Effector memory CD8-positive, alpha-beta T cell (primary cell): ENCODE results near the gene SYTL1.
A peak's percentile ranks its signal among the peaks of the same experiment; 100 is the strongest.

Experiments
- ATAC-seq: fragments of 150-1000 bp; cut with Tn5 transposase; replicated peaks from 2 replicates; pipeline ENCODE4 v1.10.0; 2021; ENCODE audit warnings: mild to moderate bottlenecking, moderate library complexity
- DNase-seq, 3 experiments: peaks; one replicate each; pipeline ENCODE4 v3.0.0; 2021
- H3K27ac Mint-ChIP-seq, 2 donors: one replicate each; pipeline ENCODE4 v1.8.0; 2022; ENCODE audit warnings: mild to moderate bottlenecking in 2 of 2, mixed read lengths in 2 of 2, moderate library complexity in 2 of 2
- H3K27me3 Mint-ChIP-seq, 2 donors: one replicate each; pipeline ENCODE4 v1.8.0; 2022; ENCODE audit warnings: mixed read lengths in 2 of 2
- H3K36me3 Mint-ChIP-seq: one replicate; pipeline ENCODE4 v1.8.0; 2022; ENCODE audit warnings: mild to moderate bottlenecking, moderate library complexity, mixed read lengths; ENCODE audit not compliant: insufficient read depth
- H3K4me1 Mint-ChIP-seq, 2 donors: one replicate each; pipeline ENCODE4 v1.8.0; 2022; ENCODE audit warnings: low read depth in 2 of 2, mixed read lengths in 2 of 2
- H3K4me3 Mint-ChIP-seq, 2 donors: one replicate each; pipeline ENCODE4 v1.8.0; 2022; ENCODE audit warnings: mild to moderate bottlenecking in 2 of 2, mixed read lengths in 2 of 2, moderate library complexity in 2 of 2
- H3K9me3 Mint-ChIP-seq, 2 donors: one replicate each; pipeline ENCODE4 v1.8.0; 2022; ENCODE audit warnings: mixed read lengths in 2 of 2

SYTL1 gene

GRCh38 chr1:27331426-27331825 lies 10.4 kb upstream of the SYTL1 start:
- no peak overlapping the region for H3K4me3 Mint-ChIP-seq
- no peaks in the 10 kb centered on the region for H3K27me3 Mint-ChIP-seq
- peaks cover 24% of the 10 kb centered on the region for H3K36me3 Mint-ChIP-seq
- no peaks in the 10 kb centered on the region for H3K9me3 Mint-ChIP-seq
- no peak for DNase-seq
- ATAC-seq = no peak
- H3K4me1 Mint-ChIP-seq = peaks cover 28 to 50% of the 10 kb centered on the region in 2 donors
- peak overlapping the region in 1 of 2 donors; percentile 54 for H3K27ac Mint-ChIP-seq

DNA sequence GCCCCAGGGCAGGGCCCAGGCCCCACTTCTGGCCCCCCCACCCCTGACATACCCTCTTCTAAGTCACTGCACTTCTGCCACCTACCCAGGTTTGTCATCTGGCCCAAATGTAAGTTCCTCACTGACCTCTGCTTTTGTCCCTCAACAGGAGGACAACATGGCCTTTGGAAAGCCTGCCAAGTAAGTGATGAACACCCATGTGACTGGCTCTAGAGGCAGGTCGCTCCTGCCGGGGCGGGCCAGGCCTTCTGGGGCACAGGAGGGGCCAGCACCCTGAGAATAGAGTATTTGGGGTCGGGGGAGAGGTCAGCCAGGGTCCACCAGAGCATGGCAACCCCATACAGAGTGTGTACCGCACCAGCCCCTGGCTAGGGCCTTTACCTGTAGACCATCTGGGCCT lies 9.9 kb upstream of the SYTL1 start:
- ATAC-seq (no peak), DNase-seq (no peak)
- Mint-ChIP-seq H3K4me1 (peaks cover 25 to 45% of the 10 kb centered on the region in 2 donors), H3K4me3 (no peak overlapping the region), H3K27me3 (no peaks in the 10 kb centered on the region), H3K36me3 (peaks cover 24% of the 10 kb centered on the region), H3K27ac (peak overlapping the region in 1 of 2 donors; percentile 54), H3K9me3 (no peaks in the 10 kb centered on the region)

DNA sequence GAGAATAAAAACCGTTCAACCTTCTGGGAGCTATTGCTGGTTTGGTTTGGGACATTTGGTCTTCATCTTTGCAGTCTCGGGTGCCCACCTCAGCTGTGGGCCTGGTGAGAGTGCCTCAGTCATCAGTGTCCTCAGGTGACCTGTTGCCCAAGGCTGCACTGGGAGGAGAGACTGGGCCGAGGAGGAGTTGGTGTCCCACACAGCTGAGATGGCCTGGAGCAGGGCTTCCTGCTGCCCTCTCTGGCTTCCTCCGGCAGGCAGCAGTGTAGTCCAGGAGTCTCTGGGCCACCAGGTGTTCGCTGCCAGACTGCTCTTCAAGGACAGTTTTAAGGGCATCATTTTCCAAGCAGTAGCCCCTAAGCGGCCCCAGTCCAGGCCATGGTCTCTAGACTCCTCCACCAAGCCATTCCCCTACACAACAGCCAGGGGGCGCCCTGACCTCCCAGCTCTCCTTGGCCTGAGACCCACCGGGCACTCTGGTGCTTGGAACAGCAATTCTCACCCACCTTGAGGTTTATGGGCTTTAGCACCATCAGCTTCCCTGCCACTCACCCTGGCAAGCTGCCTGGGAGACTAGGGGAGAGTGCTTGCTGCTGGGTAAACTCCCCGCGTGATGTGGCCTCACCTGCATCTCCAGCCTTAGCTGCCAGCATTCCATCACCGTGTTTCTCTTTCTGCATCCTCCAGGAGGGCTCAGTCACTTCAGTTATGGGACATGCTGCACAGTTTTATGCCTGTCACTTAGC lies 9.1 kb upstream of the SYTL1 start:
- peak overlapping the region in 1 of 2 donors; percentile 17 for H3K4me3 Mint-ChIP-seq
- peaks cover 25% of the 10 kb centered on the region for H3K36me3 Mint-ChIP-seq
- H3K4me1 Mint-ChIP-seq = peaks cover 24 to 39% of the 10 kb centered on the region in 2 donors
- peak overlapping the region; percentile 54 to 74 for H3K27ac Mint-ChIP-seq
- ATAC-seq = peak; percentile 93
- H3K27me3 Mint-ChIP-seq = no peaks in the 10 kb centered on the region
- H3K9me3 Mint-ChIP-seq = no peaks in the 10 kb centered on the region
- peak; percentile 56 to 62 (median 59) for DNase-seq

GRCh38 chr1:27333717-27334279 lies 8.0 kb upstream of the SYTL1 start:
- no peak for ATAC-seq
- H3K9me3 Mint-ChIP-seq = no peaks in the 10 kb centered on the region
- DNase-seq = no peak
- H3K4me1 Mint-ChIP-seq = peaks cover 17 to 30% of the 10 kb centered on the region in 2 donors
- H3K36me3 Mint-ChIP-seq = peaks cover 23% of the 10 kb centered on the region
- H3K4me3 Mint-ChIP-seq = no peak overlapping the region
- no peaks in the 10 kb centered on the region for H3K27me3 Mint-ChIP-seq
- no peak overlapping the region for H3K27ac Mint-ChIP-seq

- ATAC-seq = no peak
- no peak for DNase-seq
- H3K9me3 Mint-ChIP-seq = no peaks in the 10 kb centered on the region
- peak overlapping the region in 1 of 2 donors; percentile 57 for H3K27ac Mint-ChIP-seq
- H3K4me1 Mint-ChIP-seq = peaks cover 29 to 34% of the 10 kb centered on the region in 2 donors
- H3K4me3 Mint-ChIP-seq = no peak overlapping the region
- peaks cover 18% of the 10 kb centered on the region for H3K36me3 Mint-ChIP-seq
- H3K27me3 Mint-ChIP-seq = no peaks in the 10 kb centered on the region
Measured at GRCh38 chr1:27335506-27336422, 6.1 kb upstream of the SYTL1 start.

- Mint-ChIP-seq H3K27ac (peak overlapping the region; percentile 15 to 54), H3K4me3 (no peak overlapping the region), H3K27me3 (no peaks in the 10 kb centered on the region), H3K9me3 (no peaks in the 10 kb centered on the region), H3K36me3 (peaks cover 17% of the 10 kb centered on the region), H3K4me1 (peaks cover 38 to 40% of the 10 kb centered on the region in 2 donors)
- ATAC-seq = no peak
- DNase-seq = no peak
Measured at GRCh38 chr1:27336756-27337155, 5.1 kb upstream of the SYTL1 start.

GRCh38 chr1:27338751-27339150 lies 3.1 kb upstream of the SYTL1 start:
- H3K27ac Mint-ChIP-seq = peak overlapping the region; percentile 96 to 97
- no peaks in the 10 kb centered on the region for H3K9me3 Mint-ChIP-seq
- H3K36me3 Mint-ChIP-seq = peaks cover 18% of the 10 kb centered on the region
- H3K27me3 Mint-ChIP-seq = no peaks in the 10 kb centered on the region
- peak overlapping the region in 1 of 2 donors; percentile 92 for H3K4me3 Mint-ChIP-seq
- no peak for DNase-seq
- peaks cover 29 to 37% of the 10 kb centered on the region in 2 donors for H3K4me1 Mint-ChIP-seq
- ATAC-seq = no peak

DNA sequence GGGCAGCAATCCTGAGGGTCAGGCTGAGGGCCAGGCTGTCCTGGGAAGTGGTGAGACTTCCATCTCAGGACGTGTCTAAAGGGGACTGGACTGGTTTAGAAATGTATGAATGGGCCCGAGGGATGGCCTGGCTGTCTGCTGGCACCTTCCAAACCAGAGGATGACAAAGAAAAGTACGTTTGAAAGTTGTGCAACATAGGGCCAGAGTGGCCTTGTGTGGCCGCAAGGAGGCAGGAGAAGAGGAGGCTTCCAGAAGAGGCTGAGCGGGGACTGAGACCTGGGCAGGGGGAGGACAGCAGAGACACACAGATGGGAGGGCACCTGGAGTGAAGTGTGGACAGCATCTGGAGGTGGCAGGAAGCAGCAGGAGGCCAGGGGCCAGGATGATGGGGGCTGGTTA lies 2.6 kb upstream of the SYTL1 start:
- Mint-ChIP-seq H3K27me3 (no peaks in the 10 kb centered on the region), H3K36me3 (peaks cover 23% of the 10 kb centered on the region), H3K27ac (peak overlapping the region; percentile 96 to 97), H3K4me1 (peaks cover 29 to 41% of the 10 kb centered on the region in 2 donors), H3K9me3 (no peaks in the 10 kb centered on the region), H3K4me3 (peak overlapping the region in 1 of 2 donors; percentile 92)
- no peak for DNase-seq
- ATAC-seq = no peak

DNA sequence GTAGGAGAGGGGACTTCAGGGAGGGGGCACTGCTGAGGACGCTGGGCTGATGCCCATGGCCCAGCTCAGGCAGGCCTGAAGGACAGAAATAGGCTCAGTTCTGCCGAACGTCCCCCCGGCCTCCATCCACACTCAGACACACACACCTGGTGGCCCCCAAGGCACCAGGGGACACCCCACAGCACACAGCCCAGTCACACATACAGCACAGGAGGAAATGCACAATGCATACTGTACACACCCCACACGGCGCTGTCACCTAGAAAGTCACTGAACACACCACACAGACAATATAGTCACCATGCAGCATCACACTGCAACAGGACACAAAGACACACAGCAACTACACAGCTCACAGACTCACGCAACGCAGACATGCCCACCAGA lies 562 bp downstream of the SYTL1 start:
- ATAC-seq (peak; percentile 40), DNase-seq (no peak)
- Mint-ChIP-seq H3K36me3 (peaks cover 33% of the 10 kb centered on the region), H3K27ac (peak overlapping the region; percentile 95 to 97), H3K4me1 (peaks cover 42 to 55% of the 10 kb centered on the region in 2 donors), H3K4me3 (peak overlapping the region; percentile 88 to 92), H3K27me3 (no peaks in the 10 kb centered on the region), H3K9me3 (no peaks in the 10 kb centered on the region)

GRCh38 chr1:27342778-27343638 lies 1.2 kb downstream of the SYTL1 start:
- peak; percentile 83 for ATAC-seq
- H3K27me3 Mint-ChIP-seq = no peaks in the 10 kb centered on the region
- no peaks in the 10 kb centered on the region for H3K9me3 Mint-ChIP-seq
- peaks cover 35% of the 10 kb centered on the region for H3K36me3 Mint-ChIP-seq
- peak; percentile 71 to 86 (median 81) for DNase-seq
- peaks cover 45 to 59% of the 10 kb centered on the region in 2 donors for H3K4me1 Mint-ChIP-seq
- H3K4me3 Mint-ChIP-seq = peak overlapping the region; percentile 88 to 92
- H3K27ac Mint-ChIP-seq = peak overlapping the region; percentile 95 to 97

DNA sequence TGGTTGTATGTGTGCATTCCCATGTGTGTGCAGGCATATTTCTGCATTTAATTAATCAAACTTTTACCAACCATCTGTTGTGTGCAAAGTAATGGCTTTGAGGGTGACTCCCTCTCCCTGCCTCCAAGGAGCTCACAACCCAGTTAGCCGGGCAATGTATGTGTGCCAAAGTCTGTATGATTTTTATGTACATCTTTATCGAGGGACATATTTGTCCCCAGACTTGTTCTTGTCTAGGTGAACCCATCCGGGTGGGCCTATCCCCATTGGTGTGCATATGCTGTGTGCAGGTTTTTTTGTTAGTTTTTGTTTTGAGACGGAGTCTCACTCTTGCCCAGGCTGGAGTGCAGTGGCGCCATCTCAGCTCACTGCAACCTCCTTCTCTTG lies 1.8 kb downstream of the SYTL1 start:
- Mint-ChIP-seq H3K9me3 (no peaks in the 10 kb centered on the region), H3K36me3 (peaks cover 39% of the 10 kb centered on the region), H3K4me3 (peak overlapping the region; percentile 88 to 92), H3K4me1 (peaks cover 46 to 59% of the 10 kb centered on the region in 2 donors), H3K27ac (peak overlapping the region; percentile 95 to 97), H3K27me3 (no peaks in the 10 kb centered on the region)
- DNase-seq (no peak), ATAC-seq (no peak)

- Mint-ChIP-seq H3K4me3 (peak overlapping the region; percentile 59 to 62), H3K36me3 (peaks cover 41% of the 10 kb centered on the region), H3K4me1 (peaks cover 33 to 50% of the 10 kb centered on the region in 2 donors), H3K9me3 (no peaks in the 10 kb centered on the region), H3K27ac (peak overlapping the region in 1 of 2 donors; percentile 66), H3K27me3 (no peaks in the 10 kb centered on the region)
- DNase-seq = no peak
- no peak for ATAC-seq
Measured at GRCh38 chr1:27345272-27345671, 3.5 kb downstream of the SYTL1 start.
